ENCODE results near the gene DGKG.

Gene DGKG

GRCh38 chr3:186361762-186362536 is at the start of gene DGKG:
Gene DGKG (minus strand): TSS chr3:186362234. CDS start chr3:186320459, 41,775 bp downstream.
- DNase-seq: peak; percentile 61

DNA sequence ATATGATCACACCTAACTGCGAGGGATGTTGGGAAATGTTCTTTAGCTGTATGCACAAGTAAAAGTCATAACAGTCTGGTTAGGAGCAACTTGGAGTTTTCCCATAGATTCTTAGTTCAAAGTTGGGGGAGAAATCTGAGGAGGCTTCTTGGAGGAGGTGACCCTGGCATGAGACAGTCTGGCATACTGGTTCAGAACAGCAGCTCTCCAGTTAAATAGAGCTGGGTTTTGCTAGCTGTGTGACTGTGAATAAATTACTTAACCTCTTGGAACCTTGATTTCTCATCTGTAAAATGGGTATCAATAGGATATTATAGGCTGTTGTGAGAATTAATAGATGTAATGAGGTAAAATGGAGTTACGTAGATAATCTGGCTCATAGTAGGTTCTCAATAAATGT is 49.1 kb upstream of the DGKG start:
- no peak for DNase-seq

GRCh38 chr3:186406669-186407635 is 44.9 kb upstream of the DGKG start:
- no peak for DNase-seq

DNA sequence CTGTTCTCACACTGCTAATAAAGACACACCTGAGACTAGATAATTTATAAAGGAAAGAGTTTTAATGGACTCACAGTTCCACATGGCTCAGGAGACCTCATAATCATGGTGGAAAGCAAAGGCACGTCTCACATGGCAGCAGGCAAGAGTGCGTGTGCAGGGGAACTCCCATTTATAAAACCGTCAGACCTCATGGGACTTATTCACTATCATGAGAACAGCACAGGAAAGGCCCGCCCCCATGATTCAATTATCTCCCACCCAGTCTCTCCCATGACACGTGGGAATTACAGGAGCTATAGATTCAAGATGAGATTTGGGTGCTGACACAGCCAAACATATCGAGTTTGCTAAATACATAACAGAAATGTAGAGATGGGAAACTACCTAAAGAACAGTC is 39.5 kb upstream of the DGKG start:
- DNase-seq: no peak

GRCh38 chr3:186400662-186401061 is 38.6 kb upstream of the DGKG start:
- no peak for DNase-seq

- no peak for DNase-seq
Measured at GRCh38 chr3:186400026-186400425, 38.0 kb upstream of the DGKG start.

DNA sequence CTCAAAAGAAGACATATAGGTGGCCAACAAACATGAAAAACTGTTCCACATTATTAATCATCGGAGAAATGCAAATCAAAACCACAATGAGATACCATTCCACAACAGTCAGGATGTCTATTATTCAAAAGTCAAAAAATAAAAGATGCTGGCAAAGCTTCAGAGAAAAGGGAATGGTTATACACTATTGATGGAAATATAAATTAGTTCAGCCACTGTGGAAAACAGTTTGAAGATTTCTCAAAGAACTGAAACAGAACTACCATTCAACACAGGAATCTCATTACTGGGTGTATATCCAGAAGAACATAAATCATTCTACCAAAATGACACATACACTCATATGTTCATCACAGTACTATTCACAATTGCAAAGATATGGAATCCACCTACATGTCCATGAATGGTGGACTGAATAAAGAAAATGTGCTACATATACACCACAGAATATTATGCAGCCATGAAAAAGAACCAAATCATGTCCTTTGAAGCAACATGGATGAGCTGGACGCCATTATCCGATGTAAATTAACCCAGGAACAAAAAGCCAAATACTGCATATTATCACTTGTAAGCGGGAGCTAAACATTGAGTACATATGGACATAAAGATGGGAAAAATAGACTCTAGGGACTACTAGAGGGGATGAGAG is 32.7 kb upstream of the DGKG start:
- no peak for DNase-seq

GRCh38 chr3:186386883-186387560 is 25.0 kb upstream of the DGKG start:
- DNase-seq: no peak

DNA sequence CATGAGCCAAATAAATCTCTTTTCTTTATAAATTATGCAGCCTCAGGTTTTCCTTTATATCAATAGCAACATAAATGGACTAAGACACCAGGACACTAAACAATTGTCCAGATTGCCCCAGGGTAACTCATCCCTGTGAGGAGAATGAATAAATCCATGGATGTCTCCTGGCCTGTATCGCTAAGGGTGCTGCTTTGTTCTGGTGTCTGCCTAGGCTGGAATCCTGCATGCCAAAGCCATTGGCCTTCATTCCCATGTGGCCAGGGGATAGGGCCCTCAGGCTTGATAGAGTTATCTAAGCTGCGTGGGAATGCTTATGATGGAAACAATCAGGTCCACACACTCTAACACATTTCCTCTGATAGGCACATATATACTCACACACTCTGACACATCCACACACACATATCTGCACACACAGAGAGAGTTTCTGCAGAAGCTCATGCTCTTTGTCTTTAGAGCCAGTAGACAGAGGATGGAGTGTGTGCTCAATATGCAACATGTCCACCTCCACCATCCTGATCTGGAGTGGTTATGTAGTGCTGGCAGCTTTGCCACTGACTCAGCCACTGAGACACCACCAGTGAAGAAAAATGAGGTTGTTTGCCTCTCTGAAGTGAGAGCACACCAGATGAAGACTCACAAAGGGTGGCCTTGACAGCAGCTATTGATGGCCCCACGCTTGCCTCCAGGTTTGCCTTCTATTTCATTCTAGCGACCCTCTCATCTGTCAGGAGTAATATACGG is 24.0 kb upstream of the DGKG start:
- DNase-seq: no peak

- no peak for DNase-seq
Measured at GRCh38 chr3:186383026-186383993, 21.3 kb upstream of the DGKG start.

DNA sequence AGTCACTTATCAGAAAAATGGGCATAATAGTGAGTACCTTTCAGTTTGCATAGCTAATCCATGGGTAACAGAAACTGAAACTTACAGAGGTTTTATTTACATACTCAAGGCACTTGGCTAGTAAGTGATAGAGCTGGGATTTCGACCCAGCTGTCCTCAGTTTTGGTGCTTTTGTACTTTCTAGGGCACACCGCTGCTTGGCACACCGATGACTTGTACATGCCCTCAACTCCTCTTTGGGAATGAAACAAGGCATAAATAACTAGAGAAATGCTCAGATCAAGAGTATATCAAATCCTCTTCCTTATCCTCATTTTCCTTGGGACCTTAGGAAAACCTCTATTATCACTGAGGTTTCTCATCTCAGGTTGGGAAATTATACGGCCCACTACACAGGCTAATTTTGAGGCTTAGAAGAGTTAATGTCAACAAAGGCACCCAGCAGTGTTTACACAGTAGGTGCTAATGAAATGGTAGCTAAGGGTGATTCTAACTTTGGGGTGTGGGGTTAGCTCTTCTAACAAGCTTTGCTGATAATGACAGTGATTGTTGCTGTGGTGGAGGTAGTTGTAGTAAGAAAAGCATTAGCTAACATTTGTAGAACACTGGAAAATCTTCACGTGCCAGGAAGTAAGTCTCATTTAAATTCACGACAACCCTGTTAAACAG is 20.3 kb upstream of the DGKG start:
- DNase-seq: no peak

- no peak for DNase-seq
Measured at GRCh38 chr3:186381424-186382216, 19.6 kb upstream of the DGKG start.

DNA sequence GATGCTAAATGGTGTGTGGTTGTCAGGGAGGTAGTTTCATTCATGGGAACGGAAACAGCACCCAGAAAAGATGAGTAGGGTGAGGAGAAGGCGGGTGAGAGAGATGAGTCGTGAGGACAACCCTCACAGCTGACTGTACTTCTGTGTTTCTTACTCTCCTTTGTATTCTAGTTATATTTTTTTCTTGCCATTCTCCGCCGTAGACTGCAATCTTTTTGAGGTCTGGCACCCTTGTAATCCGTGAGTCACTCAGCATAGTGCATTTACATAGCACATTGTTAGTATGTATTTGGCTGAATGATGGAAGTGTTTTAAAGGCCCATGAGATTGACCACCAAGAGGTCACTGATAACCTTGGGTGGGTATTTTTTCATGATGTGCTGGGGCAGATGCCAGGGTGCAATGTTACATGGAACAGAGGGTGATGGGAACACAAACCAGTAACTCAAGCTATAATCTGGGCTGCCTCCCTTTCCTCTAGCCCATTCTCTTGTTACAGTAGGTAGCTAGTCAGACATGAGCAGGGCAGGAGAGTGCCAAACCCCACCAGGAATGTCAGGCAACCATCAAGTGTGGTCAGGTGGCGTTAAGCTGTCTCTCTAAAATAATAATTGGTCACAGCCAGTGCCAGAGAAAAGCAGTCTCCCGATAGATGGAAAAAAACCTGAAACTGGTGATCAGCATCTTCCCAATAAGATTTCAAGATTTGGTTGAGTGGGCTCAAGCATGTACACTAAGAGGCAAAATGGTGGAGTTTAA is 18.8 kb upstream of the DGKG start:
- no peak for DNase-seq

DNA sequence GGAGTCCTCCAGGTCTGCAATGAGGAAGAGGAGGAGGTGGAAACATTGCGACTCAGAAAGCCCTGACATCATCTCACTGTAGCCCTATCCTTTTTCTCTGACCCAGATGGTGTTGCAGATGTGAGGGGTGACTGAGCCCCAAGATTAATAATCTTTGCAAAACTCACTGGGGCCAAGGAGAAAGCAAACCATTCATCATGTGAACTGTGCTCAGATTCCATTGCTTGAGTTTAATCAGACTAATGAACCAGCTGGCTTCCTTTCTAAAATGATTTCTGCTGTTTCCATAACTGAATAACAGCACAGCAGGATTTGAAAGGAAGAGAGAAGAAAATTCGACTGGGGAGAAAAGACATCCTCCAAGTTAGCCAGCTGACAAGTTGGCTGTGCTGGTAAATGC is 13.4 kb upstream of the DGKG start:
- DNase-seq: no peak

DNA sequence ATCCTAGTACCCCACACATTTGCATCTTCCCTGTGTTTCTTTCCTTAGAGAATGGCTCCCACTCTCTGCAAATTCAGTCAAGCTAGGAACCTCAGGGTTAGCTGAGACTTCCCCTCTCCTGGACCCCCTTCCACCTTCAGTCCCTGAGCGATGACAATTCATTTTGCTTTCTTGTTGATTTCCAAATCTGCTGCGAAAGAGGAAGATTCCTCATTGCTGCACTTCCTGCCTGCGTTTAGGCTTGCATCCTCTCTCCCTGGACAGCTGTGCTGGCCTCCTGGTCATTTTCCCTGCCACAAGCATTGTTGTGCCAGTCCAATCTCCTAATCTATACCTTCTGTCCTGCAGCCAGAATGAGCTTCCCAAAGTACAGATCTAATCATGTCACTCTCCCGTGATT is 12.3 kb upstream of the DGKG start:
- DNase-seq: no peak

DNA sequence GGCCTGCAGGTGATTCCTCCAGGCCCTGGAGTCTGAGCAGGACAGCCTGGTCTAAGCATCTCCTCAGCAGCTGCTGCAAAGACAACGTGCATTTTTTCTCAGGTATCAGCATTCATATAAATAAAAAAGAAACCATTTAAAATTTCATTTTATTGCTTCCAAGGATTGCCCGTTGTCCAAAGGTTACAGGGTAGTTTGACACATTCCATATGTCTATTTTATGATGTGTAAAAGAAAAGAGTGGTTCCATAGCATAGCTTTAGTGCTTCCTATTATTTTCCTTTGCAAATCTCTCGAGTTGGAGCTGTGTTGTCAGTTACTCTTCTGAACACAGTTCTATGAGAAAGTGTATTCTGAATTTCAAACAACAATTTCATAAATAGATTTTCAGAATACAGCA is 7.2 kb upstream of the DGKG start:
- no peak for DNase-seq

DNA sequence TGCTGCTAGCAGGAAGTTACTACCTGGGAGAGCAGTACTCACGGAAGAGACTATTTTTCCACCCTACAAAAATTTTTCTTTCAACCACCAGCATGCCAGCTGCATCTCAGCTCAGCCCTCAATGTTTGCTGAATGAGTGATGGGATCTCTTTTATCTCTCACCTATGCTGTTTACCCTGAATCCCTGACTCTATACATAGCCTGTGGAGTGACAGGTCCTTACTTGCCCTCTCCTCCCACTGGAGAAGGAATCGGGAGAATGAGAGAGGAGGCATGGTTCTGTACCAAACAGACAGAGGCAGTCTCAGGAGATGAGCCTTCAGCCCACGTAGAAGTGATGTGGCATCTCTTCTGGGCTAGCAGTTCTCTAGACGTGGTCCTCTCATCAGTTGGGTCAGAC is 6.7 kb upstream of the DGKG start:
- no peak for DNase-seq

DNA sequence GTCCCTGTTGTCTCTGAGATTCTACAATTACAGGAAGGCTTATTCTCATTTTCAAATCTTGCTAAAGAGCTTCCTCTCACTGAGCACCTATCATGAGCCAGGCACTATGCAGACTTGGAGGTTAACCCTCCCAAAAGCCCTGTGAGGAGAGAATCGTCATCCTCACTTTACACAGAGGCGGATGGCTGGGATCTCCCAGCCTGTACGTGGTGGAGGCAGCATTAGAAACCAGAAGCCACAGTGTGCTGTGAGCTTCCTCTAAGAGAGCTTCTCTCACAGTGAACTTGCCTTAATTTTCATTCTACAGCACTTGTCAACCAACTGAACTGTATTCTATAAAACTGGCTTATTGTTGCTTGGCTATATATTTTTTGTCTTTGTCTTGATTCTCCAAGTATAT is 6.1 kb upstream of the DGKG start:
- no peak for DNase-seq

DNA sequence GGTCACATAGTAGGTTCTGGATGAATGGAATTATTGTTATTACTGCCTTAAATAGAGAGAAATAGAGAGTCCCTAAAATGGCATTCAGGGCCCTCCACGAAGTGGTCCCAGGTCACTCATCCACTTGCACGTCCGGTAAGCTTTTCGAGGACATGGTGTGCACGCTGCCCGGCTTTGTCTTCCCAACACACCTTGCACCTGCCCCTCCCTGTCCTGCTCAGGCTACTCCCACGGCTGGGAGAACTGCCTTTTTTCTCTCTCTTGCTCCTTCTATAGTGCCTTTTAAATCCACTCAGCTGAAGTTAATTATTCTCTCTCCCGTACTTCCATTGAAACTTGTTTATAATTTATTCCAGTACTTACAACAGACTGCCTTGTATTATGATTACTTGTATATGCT is 5.6 kb upstream of the DGKG start:
- no peak for DNase-seq
